Dendritic cell treated with granulocyte-macrophage colony-stimulating factor and Interleukin-4, amounts not matched to agents 40 ng/mL and 50 ng/mL, for 4 days (primary cell): ENCODE results near the gene ZNF662.
A peak's percentile ranks its signal among the peaks of the same experiment; 100 is the strongest.

Source experiments
- H3K27ac Mint-ChIP-seq: one replicate; pipeline ENCODE4 v1.8.0; 2022; ENCODE audit warnings: mild to moderate bottlenecking, mixed read lengths
- H3K27me3 Mint-ChIP-seq: one replicate; pipeline ENCODE4 v1.8.0; 2022; ENCODE audit warnings: mild to moderate bottlenecking, mixed read lengths
- H3K36me3 Mint-ChIP-seq: one replicate; pipeline ENCODE4 v1.8.0; 2022; ENCODE audit warnings: low read depth, mixed read lengths
- H3K4me1 Mint-ChIP-seq: one replicate; pipeline ENCODE4 v1.8.0; 2022; ENCODE audit warnings: low read depth, mixed read lengths
- H3K4me3 Mint-ChIP-seq: one replicate; pipeline ENCODE4 v1.8.0; 2022; ENCODE audit warnings: mild to moderate bottlenecking, moderate library complexity, mixed read lengths
- H3K9me3 Mint-ChIP-seq: one replicate; pipeline ENCODE4 v1.8.0; 2022; ENCODE audit warnings: mixed read lengths
- intact Hi-C: fragments of 100-400 bp; cut with micrococcal nuclease; formaldehyde crosslinking; loops from one replicate; pipeline ENCODE4 v1.15.0; 2022

The ZNF662 gene

GRCh38 chr3:42935472-42935871 is 29.5 kb downstream of the ZNF662 start:
- Mint-ChIP-seq H3K4me3 (no peak overlapping the region), H3K27me3 (peaks cover 10% of the 10 kb centered on the region), H3K9me3 (peaks cover 9% of the 10 kb centered on the region), H3K36me3 (no peaks in the 10 kb centered on the region), H3K4me1 (no peaks in the 10 kb centered on the region), H3K27ac (no peak overlapping the region)
- intact Hi-C loops = no loop called here

GRCh38 chr3:42936157-42936981 is 30.4 kb downstream of the ZNF662 start:
- Mint-ChIP-seq H3K4me1 (no peaks in the 10 kb centered on the region), H3K9me3 (peaks cover 9% of the 10 kb centered on the region), H3K36me3 (no peaks in the 10 kb centered on the region), H3K27ac (no peak overlapping the region), H3K27me3 (peaks cover 10% of the 10 kb centered on the region), H3K4me3 (peak overlapping the region; percentile 27)
- intact Hi-C loops = no loop called here

DNA sequence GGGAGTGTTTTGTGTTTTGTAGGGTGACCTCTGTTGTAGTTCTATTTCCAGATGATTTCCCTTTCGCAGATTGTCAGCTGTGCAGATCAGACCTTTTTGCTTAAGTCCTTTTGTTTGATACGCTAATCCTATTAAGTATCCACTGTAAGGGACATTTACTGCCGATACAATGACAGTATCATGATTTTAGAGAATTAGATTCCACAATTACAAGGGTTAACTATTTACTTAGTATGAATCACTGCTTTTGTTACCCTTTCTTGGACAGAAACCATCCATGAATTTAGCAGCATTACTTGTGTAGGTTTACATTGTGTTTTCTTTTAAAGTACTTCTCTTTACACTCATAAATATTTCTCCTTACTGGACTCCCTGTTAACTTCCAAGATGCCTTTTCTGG is 31.4 kb downstream of the ZNF662 start:
- intact Hi-C loops = no loop called here
- peaks cover 10% of the 10 kb centered on the region for H3K27me3 Mint-ChIP-seq

DNA sequence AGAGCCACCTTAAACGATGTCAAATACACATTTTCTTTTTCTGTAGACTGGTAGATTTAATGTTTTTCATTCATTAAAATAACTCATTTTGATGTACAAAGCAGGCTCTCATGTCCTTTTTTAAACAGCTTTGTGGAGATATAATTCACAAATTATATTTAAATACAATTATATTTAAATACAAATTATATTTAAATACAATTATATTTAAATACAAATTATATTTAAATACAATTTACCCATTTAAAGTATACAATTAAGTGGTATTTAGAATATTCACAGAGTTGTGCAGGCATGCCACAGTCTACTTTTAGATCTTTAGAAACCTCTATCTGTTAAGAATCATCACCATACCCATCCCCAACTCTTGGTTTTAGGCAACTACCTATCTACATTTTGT is 36.8 kb downstream of the ZNF662 start:
- H3K4me1 Mint-ChIP-seq = no peaks in the 10 kb centered on the region
- H3K9me3 Mint-ChIP-seq = no peaks in the 10 kb centered on the region
- intact Hi-C loops = no loop called here
- no peak overlapping the region for H3K4me3 Mint-ChIP-seq
- H3K27me3 Mint-ChIP-seq = no peaks in the 10 kb centered on the region
- no peak overlapping the region for H3K27ac Mint-ChIP-seq
- H3K36me3 Mint-ChIP-seq = no peaks in the 10 kb centered on the region

More for the DNA sequence above, 31.4 kb downstream of the ZNF662 start:
- Mint-ChIP-seq H3K4me3 (no peak overlapping the region), H3K36me3 (no peaks in the 10 kb centered on the region), H3K9me3 (peaks cover 9% of the 10 kb centered on the region), H3K27ac (no peak overlapping the region), H3K4me1 (no peaks in the 10 kb centered on the region)

- Mint-ChIP-seq H3K9me3 (no peaks in the 10 kb centered on the region), H3K36me3 (no peaks in the 10 kb centered on the region), H3K27me3 (no peaks in the 10 kb centered on the region), H3K4me3 (no peak overlapping the region), H3K4me1 (no peaks in the 10 kb centered on the region), H3K27ac (no peak overlapping the region)
- intact Hi-C loops = no loop called here
Observed at GRCh38 chr3:42946050-42946449, 40.1 kb downstream of the ZNF662 start.

DNA sequence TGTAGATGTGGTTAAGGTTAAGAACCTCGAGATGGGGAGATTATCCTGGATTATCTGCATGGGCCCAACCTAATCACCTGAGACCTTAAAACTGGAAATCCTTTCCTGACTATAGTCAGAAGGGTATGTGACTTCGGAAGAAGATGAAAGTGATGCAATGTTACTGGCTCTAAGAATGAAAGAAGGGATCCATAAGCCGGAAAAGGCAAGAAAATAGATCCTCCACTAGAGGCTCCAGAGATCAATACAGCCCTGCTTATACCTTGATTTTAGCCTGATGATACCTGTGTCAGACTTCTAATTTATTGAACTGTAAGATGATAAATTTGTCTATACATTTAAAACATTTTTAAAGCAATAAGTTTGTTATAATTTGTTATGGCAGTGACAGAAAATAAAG is 51.6 kb downstream of the ZNF662 start:
- Mint-ChIP-seq H3K9me3 (no peaks in the 10 kb centered on the region), H3K27me3 (peaks cover 4% of the 10 kb centered on the region), H3K27ac (no peak overlapping the region), H3K4me3 (no peak overlapping the region), H3K36me3 (no peaks in the 10 kb centered on the region), H3K4me1 (no peaks in the 10 kb centered on the region)
- intact Hi-C loops = no loop called here

DNA sequence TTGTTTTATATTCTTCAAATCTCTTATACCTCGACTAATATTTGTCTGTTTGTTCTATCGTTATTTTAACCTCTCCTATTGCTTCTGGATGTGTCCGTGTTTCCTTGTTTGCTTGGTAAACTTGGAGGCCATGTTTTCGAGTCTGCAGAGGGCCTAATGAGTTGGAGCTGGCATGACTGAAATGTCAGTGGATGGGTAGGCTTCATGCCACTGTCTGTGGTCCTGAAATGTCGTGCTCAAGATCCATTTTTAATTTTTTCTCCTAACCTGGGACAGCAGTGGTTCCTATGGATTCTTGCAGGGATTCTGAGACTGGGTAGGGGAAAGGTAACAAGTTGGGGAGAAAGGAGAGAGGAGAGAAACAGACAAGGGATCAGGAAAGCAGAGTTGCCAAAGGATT is 54.3 kb downstream of the ZNF662 start:
- no peak overlapping the region for H3K4me3 Mint-ChIP-seq
- H3K9me3 Mint-ChIP-seq = no peaks in the 10 kb centered on the region
- H3K4me1 Mint-ChIP-seq = no peaks in the 10 kb centered on the region
- intact Hi-C loops = loop anchor here (2.0 to 10.0 kb wide), 4 partner anchors 115 to 542 kb away; no protein-coding TSS in a partner anchor
- no peaks in the 10 kb centered on the region for H3K36me3 Mint-ChIP-seq
- peaks cover 5% of the 10 kb centered on the region for H3K27me3 Mint-ChIP-seq
- H3K27ac Mint-ChIP-seq = no peak overlapping the region

DNA sequence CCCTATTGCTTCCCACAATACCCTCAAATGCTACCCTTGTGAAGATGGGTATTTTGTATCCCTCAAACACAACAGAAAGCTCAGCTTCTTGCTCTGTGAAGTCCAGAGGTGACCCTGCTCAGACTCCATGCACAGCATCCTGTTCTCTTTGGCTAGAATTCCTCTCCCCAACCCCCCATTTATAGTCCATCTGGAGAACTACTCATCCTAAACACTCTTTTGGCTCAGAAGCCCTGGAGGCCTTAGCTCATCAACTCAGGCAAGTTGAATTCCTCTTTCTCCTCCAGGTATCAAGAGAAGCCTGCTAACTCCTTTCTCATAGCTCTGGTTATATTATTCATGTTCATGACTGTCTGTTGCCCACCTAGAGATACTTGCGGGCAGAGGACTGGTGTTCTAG is 54.8 kb downstream of the ZNF662 start:
- Mint-ChIP-seq H3K27ac (no peak overlapping the region), H3K27me3 (peaks cover 5% of the 10 kb centered on the region), H3K4me1 (no peaks in the 10 kb centered on the region), H3K9me3 (no peaks in the 10 kb centered on the region), H3K4me3 (no peak overlapping the region), H3K36me3 (no peaks in the 10 kb centered on the region)
- intact Hi-C loops = loop anchor here (2.0 to 10.0 kb wide), 4 partner anchors 114 to 542 kb away; no protein-coding TSS in a partner anchor

DNA sequence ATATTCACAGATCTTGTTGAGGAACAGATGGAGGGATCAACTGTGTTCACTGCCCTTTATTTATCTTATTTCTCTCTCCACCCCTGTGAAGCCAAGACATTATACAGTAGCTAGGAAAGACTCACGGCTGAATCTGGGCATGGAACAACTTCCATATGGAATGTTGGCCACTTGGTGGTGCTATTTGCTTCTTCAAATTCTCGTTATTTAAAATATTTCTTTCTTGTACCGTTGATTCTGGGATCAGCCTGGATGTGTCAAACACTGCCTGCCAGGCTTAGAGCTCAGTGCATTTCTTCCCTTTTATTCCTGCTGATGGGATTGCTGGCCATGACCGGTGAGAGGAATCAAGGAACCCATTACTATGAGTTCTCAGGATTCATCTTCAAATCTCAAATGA is 55.7 kb downstream of the ZNF662 start:
- Mint-ChIP-seq H3K27ac (no peak overlapping the region), H3K36me3 (no peaks in the 10 kb centered on the region), H3K9me3 (no peaks in the 10 kb centered on the region), H3K27me3 (peaks cover 5% of the 10 kb centered on the region), H3K4me3 (no peak overlapping the region), H3K4me1 (no peaks in the 10 kb centered on the region)
- intact Hi-C loops = loop anchor here (2.0 to 10.0 kb wide), 4 partner anchors 113 to 541 kb away; no protein-coding TSS in a partner anchor

DNA sequence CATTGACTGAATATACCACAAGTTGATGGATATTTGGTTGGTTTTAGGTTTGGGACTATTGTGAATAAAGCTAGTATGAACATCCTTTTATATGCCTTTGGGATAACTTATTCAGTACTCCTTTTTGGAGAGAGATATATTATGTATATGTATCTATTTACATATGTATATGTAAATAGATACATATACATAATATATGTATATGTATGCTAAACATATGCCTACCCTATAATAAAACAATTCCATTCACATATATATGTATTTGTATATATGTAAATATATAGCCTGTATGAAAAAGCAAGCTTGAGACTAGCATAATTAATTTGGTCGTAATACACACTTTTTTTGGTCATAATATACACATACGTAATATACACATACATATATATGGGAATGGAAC is 57.3 kb downstream of the ZNF662 start:
- Mint-ChIP-seq H3K27ac (no peak overlapping the region), H3K27me3 (peaks cover 5% of the 10 kb centered on the region), H3K36me3 (no peaks in the 10 kb centered on the region), H3K9me3 (no peaks in the 10 kb centered on the region), H3K4me3 (no peak overlapping the region), H3K4me1 (no peaks in the 10 kb centered on the region)
- intact Hi-C loops = loop anchor here (5.0 to 10.0 kb wide), 3 partner anchors 112 to 539 kb away; no protein-coding TSS in a partner anchor

DNA sequence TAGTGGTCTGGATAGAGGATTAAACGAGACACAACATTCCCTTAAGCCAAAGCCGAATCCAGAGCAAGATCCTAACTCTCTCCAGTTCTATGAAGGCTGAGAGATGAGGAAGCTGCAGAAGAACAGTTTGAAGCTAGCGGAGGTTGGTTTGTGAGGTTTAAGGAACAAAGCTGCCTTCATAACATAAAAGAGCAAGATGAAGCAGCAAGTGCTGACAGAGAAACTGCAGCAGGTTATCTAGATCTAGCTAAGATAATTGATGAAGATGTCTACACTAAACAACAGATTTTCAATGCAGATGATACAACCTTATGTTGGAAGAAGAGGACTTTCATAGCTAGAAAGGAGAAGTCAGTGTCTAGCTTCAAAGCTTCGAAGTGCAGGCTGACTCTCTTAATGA is 58.3 kb downstream of the ZNF662 start:
- no peak overlapping the region for H3K27ac Mint-ChIP-seq

More for the DNA sequence above, 58.3 kb downstream of the ZNF662 start:
- intact Hi-C loops = loop anchor here (5.0 to 10.0 kb wide), 3 partner anchors 111 to 538 kb away; no protein-coding TSS in a partner anchor
- Mint-ChIP-seq H3K4me3 (no peak overlapping the region), H3K9me3 (no peaks in the 10 kb centered on the region), H3K36me3 (no peaks in the 10 kb centered on the region), H3K4me1 (no peaks in the 10 kb centered on the region), H3K27me3 (peaks cover 5% of the 10 kb centered on the region)
